ENCODE results near the gene PHYKPL.

PHYKPL gene

GRCh38 chr5:178212241-178213002, 20.2 kb downstream of the PHYKPL start:
- Histone ChIP-seq H3K4me2 (ENCODE audit: low read length) (no peak overlapping the region), H3K9me2 (ENCODE audit: low read depth, low read length) (no peaks in the 10 kb centered on the region), H3K9ac (ENCODE audit: low read length) (no peak overlapping the region), H4K20me1 (ENCODE audit: insufficient read depth, low read length) (no peaks in the 10 kb centered on the region), H3K9me3 (ENCODE audit: low read length) (no peaks in the 10 kb centered on the region), H3K27ac (ENCODE audit: low read depth, low read length, poor library complexity, severe bottlenecking) (peak overlapping the region; percentile 53), H3K79me2 (ENCODE audit: insufficient read depth, low read length) (peaks cover 12% of the 10 kb centered on the region), H3K27me3 (ENCODE audit: insufficient read depth, low read length) (no peaks in the 10 kb centered on the region), H3K4me3 (ENCODE audit: low read depth, low read length, poor library complexity, severe bottlenecking) (no peak overlapping the region), H3K36me3 (ENCODE audit: insufficient read depth, low read length) (peaks cover 99% of the 10 kb centered on the region), H3K4me1 (ENCODE audit: insufficient read depth, low read length, severe bottlenecking) (peaks cover 32% of the 10 kb centered on the region), H3F3A (ENCODE audit: insufficient read depth, low read length) (0 out of 2 replicates have a peak, but pooled peaks cover 10% of the 10 kb centered on the region), H2AFZ (ENCODE audit: low read length) (no peak overlapping the region)
- TF ChIP-seq EZH2 (IDR thresholded peaks at IDR 0.05; ENCODE audit: borderline replicate concordance, low read length) (no peak), CTCF (IDR thresholded peaks at IDR 0.05; ENCODE audit: low read length) (no peak)

- H3K27ac ChIP-seq (ENCODE audit: low read depth, low read length, poor library complexity, severe bottlenecking): no peak overlapping the region
- no peak for TF ChIP-seq EZH2 (IDR thresholded peaks at IDR 0.05; ENCODE audit: borderline replicate concordance, low read length)
- TF ChIP-seq CTCF (IDR thresholded peaks at IDR 0.05; ENCODE audit: low read length): no peak
- peaks cover 22% of the 10 kb centered on the region for H3K79me2 ChIP-seq (ENCODE audit: insufficient read depth, low read length)
- H3K36me3 ChIP-seq (ENCODE audit: insufficient read depth, low read length): peaks cover 99% of the 10 kb centered on the region
- H4K20me1 ChIP-seq (ENCODE audit: insufficient read depth, low read length): no peaks in the 10 kb centered on the region
- H3K4me1 ChIP-seq (ENCODE audit: insufficient read depth, low read length, severe bottlenecking): peaks cover 38% of the 10 kb centered on the region
- H3K4me2 ChIP-seq (ENCODE audit: low read length): no peak overlapping the region
- H3F3A ChIP-seq (ENCODE audit: insufficient read depth, low read length): 0 out of 2 replicates have a peak, but pooled peaks cover 10% of the 10 kb centered on the region
- H3K4me3 ChIP-seq (ENCODE audit: low read depth, low read length, poor library complexity, severe bottlenecking): no peak overlapping the region
- H2AFZ ChIP-seq (ENCODE audit: low read length): no peak overlapping the region
- H3K9me3 ChIP-seq (ENCODE audit: low read length): no peaks in the 10 kb centered on the region
- no peaks in the 10 kb centered on the region for H3K9me2 ChIP-seq (ENCODE audit: low read depth, low read length)
- H3K9ac ChIP-seq (ENCODE audit: low read length): no peak overlapping the region
- no peaks in the 10 kb centered on the region for H3K27me3 ChIP-seq (ENCODE audit: insufficient read depth, low read length)
Observed at GRCh38 chr5:178211095-178212048, 21.2 kb downstream of the PHYKPL start.

GRCh38 chr5:178210686-178211085, 21.9 kb downstream of the PHYKPL start:
- Histone ChIP-seq H4K20me1 (ENCODE audit: insufficient read depth, low read length) (0 out of 2 replicates have a peak, but pooled peaks cover 2% of the 10 kb centered on the region), H3F3A (ENCODE audit: insufficient read depth, low read length) (0 out of 2 replicates have a peak, but pooled peaks cover 5% of the 10 kb centered on the region), H3K4me3 (ENCODE audit: low read depth, low read length, poor library complexity, severe bottlenecking) (no peak overlapping the region), H3K9me2 (ENCODE audit: low read depth, low read length) (no peaks in the 10 kb centered on the region), H3K79me2 (ENCODE audit: insufficient read depth, low read length) (peaks cover 29% of the 10 kb centered on the region), H3K9ac (ENCODE audit: low read length) (no peak overlapping the region), H3K27me3 (ENCODE audit: insufficient read depth, low read length) (no peaks in the 10 kb centered on the region), H2AFZ (ENCODE audit: low read length) (no peak overlapping the region), H3K27ac (ENCODE audit: low read depth, low read length, poor library complexity, severe bottlenecking) (no peak overlapping the region), H3K9me3 (ENCODE audit: low read length) (no peaks in the 10 kb centered on the region), H3K4me1 (ENCODE audit: insufficient read depth, low read length, severe bottlenecking) (peaks cover 38% of the 10 kb centered on the region), H3K36me3 (ENCODE audit: insufficient read depth, low read length) (peaks cover 100% of the 10 kb centered on the region), H3K4me2 (ENCODE audit: low read length) (no peak overlapping the region)
- TF ChIP-seq CTCF (IDR thresholded peaks at IDR 0.05; ENCODE audit: low read length) (no peak), EZH2 (IDR thresholded peaks at IDR 0.05; ENCODE audit: borderline replicate concordance, low read length) (no peak)
